ENCODE results near the gene KCNQ1.

Gene KCNQ1

DNA sequence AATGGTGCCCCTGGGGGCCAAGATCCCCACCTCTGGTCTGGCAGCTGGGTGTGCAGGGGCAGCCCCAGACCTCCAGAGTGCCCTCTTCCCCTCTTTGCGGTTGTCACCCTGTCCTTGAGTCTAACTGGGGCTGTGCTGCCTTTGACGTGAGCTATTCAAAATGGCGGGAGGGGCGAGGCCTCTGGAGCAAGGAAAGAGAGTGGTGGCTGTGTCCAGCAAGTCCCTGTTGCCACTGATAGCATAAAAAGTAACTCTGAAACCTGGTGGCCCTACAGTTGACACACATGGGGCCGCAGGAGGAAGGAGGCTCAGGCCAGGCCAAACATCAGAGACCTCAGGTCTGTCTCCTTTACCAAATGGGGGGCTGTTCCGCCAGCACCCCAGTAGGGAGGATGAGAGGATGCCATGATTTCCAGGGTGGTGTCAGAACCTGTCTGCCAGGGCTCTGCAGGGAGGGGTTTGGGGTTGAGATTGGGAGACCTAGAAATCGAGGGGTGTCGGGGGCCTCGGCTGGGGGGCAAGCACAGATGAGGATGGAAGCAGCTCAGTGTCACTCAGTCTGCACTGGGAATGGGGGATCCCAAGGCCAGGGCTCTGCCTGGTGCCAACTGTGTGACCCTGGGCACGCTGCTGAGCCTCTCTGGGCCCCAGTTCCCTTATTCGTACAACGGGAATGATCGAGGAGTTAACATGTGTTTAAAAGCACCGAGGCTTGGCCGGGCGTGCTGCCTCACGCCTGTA, 304.2 kb downstream of the KCNQ1 start:
- ChIA-PET POLR2A (no interaction called here), CTCF (interaction anchor here (1.5 kb wide), 1 partner anchor 29 kb away, joined by 3 read pairs; no protein-coding TSS in a partner anchor)
- Histone ChIP-seq H3K36me3 (ENCODE audit: control insufficient read depth in 4 of 4, insufficient read depth in 4 of 4, low read length in 3 of 4) (no peaks in the 10 kb centered on the region), H3K9me3 (ENCODE audit: control extremely low read depth in 1 of 5, control insufficient read depth in 4 of 5, insufficient read depth in 2 of 5, low read depth in 1 of 5, low read length in 4 of 5) (no peaks in the 10 kb centered on the region), H3K27ac (ENCODE audit: insufficient read depth in 1 of 2, low read depth in 1 of 2, low read length in 2 of 2, poor library complexity in 1 of 2, severe bottlenecking in 2 of 2) (no peak overlapping the region), H3K4me1 (ENCODE audit: control extremely low read depth in 1 of 4, control insufficient read depth in 4 of 4, insufficient read depth in 4 of 4, low read length in 3 of 4) (no peaks in the 10 kb centered on the region), H3K4me3 (ENCODE audit: control insufficient read depth in 1 of 7, extremely low read depth in 1 of 7, insufficient read depth in 4 of 7, low read depth in 2 of 7, low read length in 6 of 7) (no peak overlapping the region), H3K27me3 (replicated peaks in 2 of 5; ENCODE audit: control insufficient read depth in 4 of 5, insufficient read depth in 5 of 5, low read length in 4 of 5) (no peaks in the 10 kb centered on the region)
- 94% methylated on average over 7 of the region's 17 CpGs for WGBS (ENCODE audit: insufficient coverage)
- DNase-seq: no peak

- no peaks in the 10 kb centered on the region for H3K4me1 ChIP-seq (ENCODE audit: control extremely low read depth in 1 of 4, control insufficient read depth in 4 of 4, insufficient read depth in 4 of 4, low read length in 3 of 4)
- DNase-seq: no peak
- WGBS (ENCODE audit: insufficient coverage): 97% methylated on average over 9 of the region's 9 CpGs
- H3K9me3 ChIP-seq (ENCODE audit: control extremely low read depth in 1 of 5, control insufficient read depth in 4 of 5, insufficient read depth in 2 of 5, low read depth in 1 of 5, low read length in 4 of 5): peaks cover 0 to 2% (median 0%) of the 10 kb centered on the region in 5 experiments
- no peaks in the 10 kb centered on the region for H3K36me3 ChIP-seq (ENCODE audit: control insufficient read depth in 4 of 4, insufficient read depth in 4 of 4, low read length in 3 of 4)
- H3K27me3 ChIP-seq (replicated peaks in 2 of 5; ENCODE audit: control insufficient read depth in 4 of 5, insufficient read depth in 5 of 5, low read length in 4 of 5): no peaks in the 10 kb centered on the region
- ChIA-PET CTCF (interaction anchor here (1.5 kb wide), 1 partner anchor 28 kb away, joined by 3 read pairs; no protein-coding TSS in a partner anchor), POLR2A (no interaction called here)
- no peak overlapping the region for H3K4me3 ChIP-seq (ENCODE audit: control insufficient read depth in 1 of 7, extremely low read depth in 1 of 7, insufficient read depth in 4 of 7, low read depth in 2 of 7, low read length in 6 of 7)
- no peak overlapping the region for H3K27ac ChIP-seq (ENCODE audit: insufficient read depth in 1 of 2, low read depth in 1 of 2, low read length in 2 of 2, poor library complexity in 1 of 2, severe bottlenecking in 2 of 2)
These were observed 305.4 kb downstream of the KCNQ1 start for GRCh38 chr11:2750101-2750681.

DNA sequence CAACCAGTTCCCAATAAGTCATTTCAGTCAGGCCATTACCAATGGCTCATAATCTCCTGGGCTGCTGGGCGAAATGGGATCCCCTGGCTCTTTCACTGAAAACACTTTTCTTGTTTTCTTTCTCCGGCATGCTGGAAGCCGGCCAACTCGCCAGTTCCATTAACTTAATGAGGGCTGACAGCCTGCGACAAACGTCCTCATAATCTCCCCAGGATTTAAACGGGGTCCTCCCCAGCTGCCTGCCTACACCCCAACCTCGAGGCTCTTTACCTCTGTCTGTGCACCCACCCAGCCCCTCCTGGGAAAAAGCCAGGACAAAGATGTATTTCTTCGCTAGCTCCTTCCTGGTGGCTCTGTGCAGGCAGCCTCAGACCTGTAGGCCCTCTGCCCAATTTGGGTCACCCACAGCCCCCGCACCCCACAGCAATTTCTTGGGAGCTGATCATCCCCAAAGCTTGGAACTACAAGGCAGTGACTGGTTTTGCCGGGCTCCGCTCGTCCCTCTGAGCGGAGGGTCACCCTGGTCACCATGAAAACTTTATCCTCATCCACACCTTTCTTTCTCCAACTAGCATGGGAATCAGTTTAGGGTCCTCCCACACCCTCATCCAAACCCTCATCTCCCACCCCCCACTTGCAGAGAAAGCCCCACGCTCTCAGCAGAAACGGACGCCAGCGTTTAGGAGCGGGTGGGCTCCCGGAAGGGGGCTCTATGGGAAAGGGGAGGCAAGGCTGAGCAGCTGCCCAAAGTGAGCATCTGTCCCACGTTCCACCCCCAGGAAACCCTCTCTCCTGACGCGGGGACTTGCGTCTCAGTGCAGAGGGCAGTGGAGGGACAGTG, 306.1 kb downstream of the KCNQ1 start:
- CTCF ChIA-PET: interaction anchor here (1.2 kb wide), 1 partner anchor 8 kb away, joined by 3 read pairs; no protein-coding TSS in a partner anchor
- Histone ChIP-seq H3K4me1 (ENCODE audit: control extremely low read depth in 1 of 4, control insufficient read depth in 4 of 4, insufficient read depth in 4 of 4, low read length in 3 of 4) (no peaks in the 10 kb centered on the region), H3K27ac (ENCODE audit: insufficient read depth in 1 of 2, low read depth in 1 of 2, low read length in 2 of 2, poor library complexity in 1 of 2, severe bottlenecking in 2 of 2) (no peak overlapping the region), H3K9me3 (ENCODE audit: control extremely low read depth in 1 of 5, control insufficient read depth in 4 of 5, insufficient read depth in 2 of 5, low read depth in 1 of 5, low read length in 4 of 5) (peaks cover 0 to 2% (median under 1%) of the 10 kb centered on the region in 5 experiments), H3K27me3 (replicated peaks in 2 of 5; ENCODE audit: control insufficient read depth in 4 of 5, insufficient read depth in 5 of 5, low read length in 4 of 5) (no peaks in the 10 kb centered on the region), H3K36me3 (ENCODE audit: control insufficient read depth in 4 of 4, insufficient read depth in 4 of 4, low read length in 3 of 4) (no peaks in the 10 kb centered on the region), H3K4me3 (ENCODE audit: control insufficient read depth in 1 of 7, extremely low read depth in 1 of 7, insufficient read depth in 4 of 7, low read depth in 2 of 7, low read length in 6 of 7) (no peak overlapping the region)
- POLR2A ChIA-PET: no interaction called here
- no peak for DNase-seq
- 91% methylated on average over 22 of the region's 24 CpGs for WGBS (ENCODE audit: insufficient coverage)

DNA sequence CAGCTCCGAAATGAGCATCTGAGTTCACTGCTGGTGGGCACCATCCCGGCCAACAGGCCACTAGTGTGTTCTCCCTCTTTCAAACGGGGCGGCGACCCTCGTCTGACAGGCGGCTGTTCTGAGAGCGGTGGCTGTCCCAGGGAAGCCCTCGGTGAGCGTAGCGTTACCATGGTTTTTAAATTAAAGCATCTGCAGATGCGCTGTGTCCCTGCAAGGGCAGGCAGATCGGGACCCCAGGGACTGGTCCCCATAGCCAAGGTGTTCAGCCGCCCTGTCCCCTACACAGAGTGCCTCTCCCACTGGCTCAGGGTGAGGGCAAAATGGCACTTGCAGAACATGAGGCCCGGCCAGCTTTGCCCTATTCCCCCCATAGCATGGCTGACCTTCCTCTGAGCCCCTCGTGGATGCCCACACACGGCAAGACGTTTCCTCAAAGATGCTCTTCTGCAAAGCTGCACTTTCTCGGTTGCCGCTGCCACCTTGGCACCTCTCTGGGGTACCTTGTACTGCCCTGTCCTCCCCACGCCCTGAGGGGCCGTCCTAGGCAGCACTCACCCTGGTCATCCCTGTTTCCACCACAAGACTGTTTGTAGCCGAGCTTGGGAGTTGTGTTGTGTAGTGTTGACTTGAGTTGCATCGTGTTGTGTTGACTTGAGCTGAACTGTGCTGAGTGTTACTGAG, 306.9 kb downstream of the KCNQ1 start:
- no peak overlapping the region for H3K4me3 ChIP-seq (ENCODE audit: control insufficient read depth in 1 of 7, extremely low read depth in 1 of 7, insufficient read depth in 4 of 7, low read depth in 2 of 7, low read length in 6 of 7)
- no peaks in the 10 kb centered on the region for H3K4me1 ChIP-seq (ENCODE audit: control extremely low read depth in 1 of 4, control insufficient read depth in 4 of 4, insufficient read depth in 4 of 4, low read length in 3 of 4)
- H3K27ac ChIP-seq (ENCODE audit: insufficient read depth in 1 of 2, low read depth in 1 of 2, low read length in 2 of 2, poor library complexity in 1 of 2, severe bottlenecking in 2 of 2): no peak overlapping the region
- DNase-seq: no peak
- no peaks in the 10 kb centered on the region for H3K36me3 ChIP-seq (ENCODE audit: control insufficient read depth in 4 of 4, insufficient read depth in 4 of 4, low read length in 3 of 4)
- H3K9me3 ChIP-seq (ENCODE audit: control extremely low read depth in 1 of 5, control insufficient read depth in 4 of 5, insufficient read depth in 2 of 5, low read depth in 1 of 5, low read length in 4 of 5): peaks cover 0 to 5% (median 4%) of the 10 kb centered on the region in 5 experiments
- H3K27me3 ChIP-seq (replicated peaks in 2 of 5; ENCODE audit: control insufficient read depth in 4 of 5, insufficient read depth in 5 of 5, low read length in 4 of 5): no peaks in the 10 kb centered on the region
- POLR2A ChIA-PET: no interaction called here
- CTCF ChIA-PET: interaction anchor here (1.1 to 1.2 kb wide), 2 partner anchors 9 to 15 kb away, joined by 3 read pairs; no protein-coding TSS in a partner anchor
- 96% methylated on average over 22 of the region's 24 CpGs for WGBS (ENCODE audit: insufficient coverage)

DNA sequence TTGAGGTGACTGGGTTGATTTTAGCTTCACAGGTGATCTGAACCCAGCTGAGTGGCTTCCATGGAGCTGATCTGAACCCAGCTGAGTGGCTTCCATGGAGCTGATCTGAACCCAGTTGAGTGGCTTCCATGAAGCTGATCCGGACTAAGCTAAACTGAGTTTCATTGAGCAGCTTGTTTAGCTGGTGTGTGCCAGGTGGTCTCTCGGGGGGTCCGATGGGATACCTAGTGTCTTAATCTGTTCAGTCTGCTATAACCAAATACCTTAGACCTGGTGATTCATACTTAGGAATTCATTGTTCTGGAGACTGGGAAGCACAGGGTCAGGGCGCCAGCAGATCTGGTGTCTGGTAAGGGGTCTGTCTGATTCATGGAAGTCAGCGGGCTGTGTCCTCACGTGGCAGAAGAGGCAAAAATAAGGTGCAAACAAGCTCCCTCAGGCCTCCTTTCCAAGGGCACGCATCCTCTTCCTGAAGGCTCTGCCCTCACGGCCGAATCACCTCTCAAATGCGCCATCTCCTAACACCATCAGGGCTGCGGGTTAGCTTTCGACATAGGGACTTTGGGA, 307.5 kb downstream of the KCNQ1 start:
- no peak overlapping the region for H3K27ac ChIP-seq (ENCODE audit: insufficient read depth in 1 of 2, low read depth in 1 of 2, low read length in 2 of 2, poor library complexity in 1 of 2, severe bottlenecking in 2 of 2)
- CTCF ChIA-PET: interaction anchor here (1.1 to 1.2 kb wide), 2 partner anchors 10 to 14 kb away, joined by 3 read pairs; no protein-coding TSS in a partner anchor
- no peaks in the 10 kb centered on the region for H3K27me3 ChIP-seq (replicated peaks in 2 of 5; ENCODE audit: control insufficient read depth in 4 of 5, insufficient read depth in 5 of 5, low read length in 4 of 5)
- WGBS (ENCODE audit: insufficient coverage): 96% methylated on average over 11 of the region's 12 CpGs
- no peaks in the 10 kb centered on the region for H3K4me1 ChIP-seq (ENCODE audit: control extremely low read depth in 1 of 4, control insufficient read depth in 4 of 4, insufficient read depth in 4 of 4, low read length in 3 of 4)
- peaks cover 0 to 5% (median 4%) of the 10 kb centered on the region in 5 experiments for H3K9me3 ChIP-seq (ENCODE audit: control extremely low read depth in 1 of 5, control insufficient read depth in 4 of 5, insufficient read depth in 2 of 5, low read depth in 1 of 5, low read length in 4 of 5)
- POLR2A ChIA-PET: no interaction called here
- H3K36me3 ChIP-seq (ENCODE audit: control insufficient read depth in 4 of 4, insufficient read depth in 4 of 4, low read length in 3 of 4): no peaks in the 10 kb centered on the region
- no peak overlapping the region for H3K4me3 ChIP-seq (ENCODE audit: control insufficient read depth in 1 of 7, extremely low read depth in 1 of 7, insufficient read depth in 4 of 7, low read depth in 2 of 7, low read length in 6 of 7)
- DNase-seq: no peak

DNA sequence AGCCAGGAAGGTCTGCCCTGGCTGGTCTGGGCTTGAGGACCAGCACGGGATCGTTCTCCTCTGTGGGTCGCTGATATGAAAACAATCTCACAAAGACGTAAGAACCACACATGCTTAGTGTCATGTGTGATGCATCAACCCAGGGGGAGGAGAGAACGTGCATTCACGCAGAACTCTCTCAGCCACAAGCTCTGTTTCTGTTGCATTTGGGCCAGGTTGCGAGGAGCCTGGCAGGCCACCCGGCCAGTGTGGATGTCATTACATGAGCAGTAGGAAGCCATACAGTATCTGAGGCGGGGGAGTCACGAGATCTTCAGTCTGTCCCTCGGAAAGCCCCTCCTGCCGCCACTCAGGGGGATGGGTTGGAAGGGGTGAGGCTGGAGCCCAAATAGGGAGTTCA, 308.1 kb downstream of the KCNQ1 start:
- Histone ChIP-seq H3K4me1 (ENCODE audit: control extremely low read depth in 1 of 4, control insufficient read depth in 4 of 4, insufficient read depth in 4 of 4, low read length in 3 of 4) (no peaks in the 10 kb centered on the region), H3K27ac (ENCODE audit: insufficient read depth in 1 of 2, low read depth in 1 of 2, low read length in 2 of 2, poor library complexity in 1 of 2, severe bottlenecking in 2 of 2) (no peak overlapping the region), H3K27me3 (replicated peaks in 2 of 5; ENCODE audit: control insufficient read depth in 4 of 5, insufficient read depth in 5 of 5, low read length in 4 of 5) (no peaks in the 10 kb centered on the region), H3K4me3 (ENCODE audit: control insufficient read depth in 1 of 7, extremely low read depth in 1 of 7, insufficient read depth in 4 of 7, low read depth in 2 of 7, low read length in 6 of 7) (no peak overlapping the region), H3K36me3 (ENCODE audit: control insufficient read depth in 4 of 4, insufficient read depth in 4 of 4, low read length in 3 of 4) (no peaks in the 10 kb centered on the region), H3K9me3 (ENCODE audit: control extremely low read depth in 1 of 5, control insufficient read depth in 4 of 5, insufficient read depth in 2 of 5, low read depth in 1 of 5, low read length in 4 of 5) (peaks cover 0 to 9% (median 4%) of the 10 kb centered on the region in 5 experiments)
- no peak for DNase-seq
- ChIA-PET POLR2A (interaction anchor here (0.8 kb wide), 1 partner anchor 30 kb away, joined by 3 read pairs; no protein-coding TSS in a partner anchor), CTCF (no interaction called here)
- over 99% methylated on average over 10 of the region's 12 CpGs for WGBS (ENCODE audit: insufficient coverage)

All from common myeloid progenitor, CD34-positive (primary cell).